Calu3 (cell line): ENCODE measurements around the gene SNX8. TPM values are rescaled to one million over a fixed set of nuclear protein-coding genes. Genes with fewer than 3 reads are reported as not detected.

Source experiments
- BruUV-seq: library from RNA; stranded (reverse); fragments of 400-500 nt; replicated peaks from 2 replicates; lab custom pipeline; 2021; lab: Mats Ljungman, UMichigan
- CTCF ChIA-PET: fragments of 300-600 bp; sonication (Branson Sonifier 250); formaldehyde crosslinking; loops from one replicate; lab custom pipeline; 2022; ENCODE audit warnings: antibody characterized with exemption; lab: Charles Lee
- DNase-seq: peaks from one replicate; pipeline ENCODE4 v3.0.0; 2022
- H3K27ac Mint-ChIP-seq: one replicate; pipeline ENCODE4 v1.8.0; 2022; ENCODE audit warnings: mixed read lengths; ENCODE audit not compliant: unreplicated experiment
- H3K27me3 Mint-ChIP-seq: one replicate; pipeline ENCODE4 v1.8.0; 2022; ENCODE audit warnings: mixed read lengths; ENCODE audit not compliant: unreplicated experiment
- H3K36me3 Mint-ChIP-seq: one replicate; pipeline ENCODE4 v1.8.0; 2022; ENCODE audit warnings: mild to moderate bottlenecking, moderate library complexity, mixed read lengths; ENCODE audit not compliant: insufficient read depth, unreplicated experiment
- H3K4me1 Mint-ChIP-seq: one replicate; pipeline ENCODE4 v1.8.0; 2022; ENCODE audit warnings: mild to moderate bottlenecking, low read depth, mixed read lengths; ENCODE audit not compliant: unreplicated experiment
- H3K4me3 Mint-ChIP-seq: one replicate; pipeline ENCODE4 v1.8.0; 2022; ENCODE audit warnings: mild to moderate bottlenecking, low read depth, moderate library complexity, mixed read lengths; ENCODE audit not compliant: unreplicated experiment
- H3K9me3 Mint-ChIP-seq: one replicate; pipeline ENCODE4 v1.8.0; 2022; ENCODE audit warnings: low read depth, mixed read lengths; ENCODE audit not compliant: unreplicated experiment
- CTCF ChIP-seq: fragments of 200-600 bp; IDR thresholded peaks from one replicate; pipeline ENCODE4 v1.8.0; 2022; ENCODE audit warnings: antibody characterized with exemption; ENCODE audit not compliant: unreplicated experiment
- intact Hi-C: fragments of 100-400 bp; cut with micrococcal nuclease; formaldehyde crosslinking; loops from one replicate; pipeline ENCODE4 v1.10.0; 2022; ENCODE audit not compliant: unreplicated experiment
- total RNA-seq: library from RNA; stranded (reverse); gene quantifications from 2 replicates; pipeline ENCODE4 v1.2.3, GENCODE V29; 2022

Gene SNX8
- total RNA-seq, 1 experiment from 2014 or later = 57.0 TPM

DNA sequence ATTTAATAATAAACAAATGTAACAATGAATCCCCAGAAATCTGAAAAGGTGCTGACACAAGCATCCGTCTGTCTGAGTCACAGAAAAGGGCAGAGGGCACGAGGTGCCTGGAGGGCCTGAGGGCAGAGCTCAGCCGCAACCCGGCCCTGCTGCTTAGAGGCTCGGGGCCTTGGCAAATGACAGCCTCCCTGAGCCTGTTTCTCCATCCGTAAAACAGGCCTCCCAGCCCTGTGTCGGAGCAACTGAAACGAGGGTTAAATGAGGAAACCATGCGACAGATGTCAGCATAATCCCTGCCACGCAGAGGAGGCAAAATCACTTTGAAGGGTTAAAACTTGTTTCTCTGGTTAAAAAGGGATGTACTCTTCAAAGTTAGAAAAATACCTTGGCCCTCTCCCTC is 47.3 kb downstream of the SNX8 start:
- intact Hi-C loops = no loop called here
- Mint-ChIP-seq H3K4me3 (no peak overlapping the region), H3K36me3 (peaks cover 27% of the 10 kb centered on the region), H3K9me3 (no peaks in the 10 kb centered on the region), H3K27ac (no peak overlapping the region), H3K27me3 (no peaks in the 10 kb centered on the region), H3K4me1 (no peaks in the 10 kb centered on the region)
- CTCF ChIA-PET = interaction anchor here (0.5 to 0.7 kb wide), 2 partner anchors 617 to 791 kb away, joined by 3 read pairs; no protein-coding TSS in a partner anchor
- DNase-seq = no peak
- BruUV-seq = no TSS peak
- TF ChIP-seq CTCF = no peak

DNA sequence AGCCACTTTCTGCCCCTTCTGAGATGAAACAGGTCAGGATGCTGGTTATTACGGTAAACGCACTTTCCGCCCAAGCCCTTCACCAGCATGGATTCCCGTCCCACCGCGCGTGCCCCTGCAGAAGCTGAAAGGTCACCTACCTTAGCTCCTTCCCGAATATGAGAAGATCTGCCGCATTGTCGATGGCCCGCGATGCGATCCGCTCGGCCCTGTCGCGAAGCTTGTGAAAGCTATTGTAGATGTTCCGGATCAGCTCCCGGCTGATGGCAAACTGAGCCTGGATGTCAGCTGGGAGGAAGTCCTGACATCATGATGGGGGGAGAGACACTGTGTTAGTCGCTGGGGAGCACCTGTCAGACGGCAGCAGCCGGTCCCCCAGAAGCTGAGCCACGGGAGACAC is 50.1 kb downstream of the SNX8 start:
- Mint-ChIP-seq H3K4me3 (no peak overlapping the region), H3K9me3 (no peaks in the 10 kb centered on the region), H3K27me3 (no peaks in the 10 kb centered on the region), H3K27ac (no peak overlapping the region), H3K36me3 (peaks cover 34% of the 10 kb centered on the region), H3K4me1 (peaks cover 9% of the 10 kb centered on the region)
- no peak for DNase-seq
- CTCF ChIA-PET = interaction anchor here (0.6 to 0.7 kb wide), 2 partner anchors 71 to 97 kb away, joined by 3 to 5 read pairs; no protein-coding TSS in a partner anchor
- BruUV-seq = no TSS peak
- no peak for TF ChIP-seq CTCF
- intact Hi-C loops = no loop called here

DNA sequence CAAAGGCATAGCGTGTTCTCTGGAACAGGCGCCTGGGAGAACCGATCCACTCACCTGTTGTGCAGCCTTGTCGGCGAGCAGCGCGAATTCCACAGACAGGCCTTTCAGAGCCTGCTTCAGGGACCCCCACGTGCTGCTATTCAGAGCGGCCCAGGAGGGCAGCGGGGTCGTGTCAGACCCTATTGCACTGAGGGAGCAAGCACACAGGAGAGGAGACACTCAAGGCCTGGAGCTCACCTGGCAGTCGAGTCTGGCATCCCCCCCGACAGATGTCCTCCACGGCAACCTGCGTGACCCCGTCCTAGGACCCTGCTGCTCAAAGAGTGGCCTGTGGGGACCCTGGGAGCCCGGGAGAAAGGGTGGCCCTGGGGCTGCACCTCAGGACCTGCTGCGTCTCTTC is 51.1 kb downstream of the SNX8 start:
- TF ChIP-seq CTCF = no peak
- Mint-ChIP-seq H3K36me3 (peaks cover 43% of the 10 kb centered on the region), H3K9me3 (no peaks in the 10 kb centered on the region), H3K4me3 (no peak overlapping the region), H3K27ac (no peak overlapping the region), H3K27me3 (no peaks in the 10 kb centered on the region), H3K4me1 (peaks cover 9% of the 10 kb centered on the region)
- CTCF ChIA-PET = interaction anchor here (1.2 kb wide), 1 partner anchor 14 kb away, joined by 3 read pairs; no protein-coding TSS in a partner anchor
- DNase-seq = no peak
- BruUV-seq = no TSS peak
- intact Hi-C loops = no loop called here

GRCh38 chr7:2261611-2262010 is 52.6 kb downstream of the SNX8 start:
- H3K27ac Mint-ChIP-seq = no peak overlapping the region

More at GRCh38 chr7:2261611-2262010, 52.6 kb downstream of the SNX8 start:
- peaks cover 9% of the 10 kb centered on the region for H3K4me1 Mint-ChIP-seq
- no peaks in the 10 kb centered on the region for H3K9me3 Mint-ChIP-seq
- TF ChIP-seq CTCF = no peak
- DNase-seq = no peak
- no peak overlapping the region for H3K4me3 Mint-ChIP-seq
- intact Hi-C loops = no loop called here
- CTCF ChIA-PET = interaction anchor here (0.5 kb wide), 1 partner anchor 1841 kb away, joined by 4 read pairs; no protein-coding TSS in a partner anchor
- no TSS peak for BruUV-seq
- H3K27me3 Mint-ChIP-seq = no peaks in the 10 kb centered on the region
- peaks cover 45% of the 10 kb centered on the region for H3K36me3 Mint-ChIP-seq
